Embryonic facial prominence (tissue), 1 donor: ENCODE data around the gene SSNA1.
A peak's percentile ranks its signal among the peaks of the same experiment; 100 is the strongest.

ENCODE experiments used
- DNase-seq: peaks from one replicate; pipeline ENCODE4 v3.0.0-alpha.2; 2016; ENCODE audit errors: extremely low spot score

SSNA1 gene

DNA sequence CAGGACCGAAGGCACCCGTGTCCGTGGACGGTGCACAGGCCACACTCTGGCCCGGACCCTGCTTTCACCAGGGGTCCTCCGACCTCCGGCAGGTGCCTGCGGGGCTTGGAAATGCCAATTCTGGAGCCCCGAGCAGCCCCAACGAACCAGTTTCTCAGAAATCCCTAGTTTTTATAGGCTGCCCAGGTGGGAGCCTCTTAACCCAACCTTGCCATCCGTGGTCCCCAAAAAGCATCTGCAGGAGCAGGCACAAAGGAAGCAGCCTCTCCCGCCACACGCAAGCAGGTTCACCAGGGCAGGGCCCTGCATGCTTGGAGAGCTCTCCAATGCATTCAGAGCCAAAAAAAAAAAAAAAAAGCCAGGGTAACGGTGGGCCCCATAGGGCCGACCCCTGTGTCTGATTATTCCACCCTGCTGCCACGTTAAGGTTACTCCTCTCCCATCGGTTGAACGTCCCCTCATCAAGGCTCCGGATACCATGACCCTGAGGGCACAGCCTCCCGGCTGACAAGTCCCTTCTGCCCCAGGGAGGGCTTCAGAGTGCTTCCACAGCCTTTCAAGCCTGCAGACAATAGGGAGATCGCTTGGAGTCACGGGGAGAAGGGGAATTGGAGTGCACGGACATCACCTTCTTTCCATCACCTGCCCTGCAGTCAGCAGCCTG, 12.9 kb downstream of the SSNA1 start:
- DNase-seq: no peak

DNA sequence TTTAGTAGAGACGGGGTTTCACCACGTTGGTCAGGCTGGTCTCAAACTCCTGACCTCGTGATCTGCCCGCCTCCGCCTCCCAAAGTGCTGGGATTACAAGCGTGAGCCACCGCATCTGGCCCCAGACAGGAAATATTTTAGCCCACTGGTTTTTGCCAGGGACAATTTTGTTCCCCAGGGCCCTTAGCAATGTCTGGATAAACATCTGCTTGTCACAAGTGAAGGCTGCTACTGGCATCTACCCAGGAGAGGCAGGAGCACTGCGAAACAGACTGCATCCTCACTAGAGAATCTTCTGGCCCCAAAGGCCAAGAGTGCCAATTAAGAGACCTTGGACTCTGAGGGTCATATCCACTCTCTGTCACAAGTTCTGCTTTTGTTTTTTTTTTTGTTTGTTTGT, 14.5 kb downstream of the SSNA1 start:
- DNase-seq: no peak

DNA sequence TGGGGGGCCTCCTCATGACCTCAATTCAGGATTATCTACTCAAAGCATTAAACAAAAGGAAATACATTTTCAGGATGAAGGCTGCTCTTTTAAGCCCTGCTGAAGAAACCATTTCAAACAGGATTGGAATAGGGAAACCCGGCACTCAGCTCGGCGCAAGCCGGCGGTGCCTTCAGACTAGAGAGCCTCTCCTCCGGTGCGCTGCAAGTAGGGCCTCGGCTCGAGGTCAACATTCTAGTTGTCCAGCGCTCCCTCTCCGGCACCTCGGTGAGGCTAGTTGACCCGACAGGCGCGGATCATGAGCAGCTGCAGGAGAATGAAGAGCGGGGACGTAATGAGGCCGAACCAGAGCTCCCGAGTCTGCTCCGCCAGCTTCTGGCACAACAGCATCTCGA, 16.3 kb downstream of the SSNA1 start:
- no peak for DNase-seq

DNA sequence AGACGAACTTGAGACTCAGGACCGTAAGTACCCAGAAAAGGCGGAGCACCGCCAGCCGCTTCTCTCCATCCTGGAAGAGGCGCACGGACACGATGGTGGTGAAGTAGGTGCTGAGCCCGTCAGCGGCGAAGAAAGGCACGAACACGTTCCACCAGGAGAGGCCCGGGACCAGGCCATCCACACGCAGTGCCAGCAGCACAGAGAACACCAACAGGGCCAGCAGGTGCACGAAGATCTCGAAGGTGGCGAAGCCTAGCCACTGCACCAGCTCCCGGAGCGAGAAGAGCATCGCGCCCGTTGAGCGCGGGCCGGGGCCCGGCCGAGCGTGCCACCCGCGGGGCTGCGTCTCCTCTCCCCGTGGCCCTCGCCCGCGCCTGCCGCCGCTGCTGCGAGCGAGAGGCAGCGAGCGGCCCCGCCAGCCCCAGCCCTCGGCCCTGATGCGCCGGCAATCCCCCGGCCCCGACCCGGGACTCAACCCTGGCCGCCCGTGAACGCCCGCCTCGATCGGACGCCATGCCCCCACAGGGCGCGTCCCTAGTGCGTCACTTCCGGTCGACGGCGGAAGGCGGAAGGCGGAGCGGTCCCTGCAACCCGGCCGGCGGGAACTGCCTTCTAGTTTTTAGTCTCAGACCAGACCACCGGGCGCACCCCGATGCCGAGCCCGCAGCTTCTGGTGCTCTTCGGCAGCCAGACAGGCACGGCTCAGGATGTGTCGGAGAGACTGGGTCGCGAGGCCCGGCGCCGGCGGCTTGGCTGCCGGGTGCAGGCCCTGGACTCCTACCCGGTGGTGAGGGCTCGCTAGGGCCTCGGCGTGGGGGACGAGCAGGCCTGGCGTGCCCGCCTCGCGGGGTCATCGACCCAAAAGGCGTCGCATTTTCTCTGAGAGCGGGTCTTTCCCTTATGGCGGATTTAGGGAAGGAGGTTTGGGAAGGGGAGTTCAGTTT, 16.9 kb downstream of the SSNA1 start, which contains the start of the genes NDOR1 and TMEM203:
NDOR1 (plus strand) TSS at position 575 of the 944 bp plus-strand sequence; CDS start at position 653, 78 bp downstream.
TMEM203 (minus strand) TSS at position 523 of the 944 bp plus-strand sequence; CDS start at position 289, 234 bp downstream.
- peak; percentile 72 for DNase-seq

DNA sequence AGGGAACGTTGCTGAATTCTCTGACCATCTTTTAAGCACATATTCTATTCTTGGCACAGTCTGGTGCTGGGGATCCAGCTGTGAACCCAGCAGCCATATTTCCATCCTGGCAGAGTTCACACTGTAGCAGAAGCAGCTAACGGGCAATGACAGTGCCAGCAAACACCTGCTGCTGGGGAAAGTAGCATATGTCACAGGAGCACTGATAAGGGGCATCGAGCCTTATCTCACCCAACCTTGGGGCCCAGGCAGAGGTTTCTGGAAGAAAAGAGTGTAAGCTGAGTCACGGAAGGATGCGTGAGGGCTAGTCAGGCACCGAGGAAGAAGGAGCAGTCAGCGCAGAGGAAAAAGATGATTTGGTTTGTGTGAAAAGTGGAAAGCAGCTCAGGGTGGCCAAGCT, 18.1 kb downstream of the SSNA1 start:
- DNase-seq: no peak

DNA sequence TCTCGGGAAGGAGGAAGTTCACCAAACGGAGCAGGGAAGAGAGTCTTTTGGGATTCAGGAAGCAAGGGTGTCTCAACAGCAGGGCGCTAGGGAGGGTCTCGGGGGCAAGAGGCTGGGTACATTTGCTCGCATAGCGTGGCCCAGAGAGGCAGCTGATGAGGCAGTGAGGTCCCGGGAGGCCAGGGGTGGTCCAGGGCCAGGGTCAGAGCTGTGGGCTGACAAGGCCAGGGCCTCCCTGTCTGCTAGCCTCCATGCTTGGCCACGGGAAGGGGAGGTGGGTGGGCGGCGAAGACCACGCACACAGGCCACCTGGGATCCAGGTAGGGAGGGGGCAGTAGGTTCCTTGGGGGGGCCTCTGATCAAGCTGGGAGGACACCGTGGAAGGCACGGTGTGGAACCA, 23.1 kb downstream of the SSNA1 start:
- DNase-seq: no peak

DNA sequence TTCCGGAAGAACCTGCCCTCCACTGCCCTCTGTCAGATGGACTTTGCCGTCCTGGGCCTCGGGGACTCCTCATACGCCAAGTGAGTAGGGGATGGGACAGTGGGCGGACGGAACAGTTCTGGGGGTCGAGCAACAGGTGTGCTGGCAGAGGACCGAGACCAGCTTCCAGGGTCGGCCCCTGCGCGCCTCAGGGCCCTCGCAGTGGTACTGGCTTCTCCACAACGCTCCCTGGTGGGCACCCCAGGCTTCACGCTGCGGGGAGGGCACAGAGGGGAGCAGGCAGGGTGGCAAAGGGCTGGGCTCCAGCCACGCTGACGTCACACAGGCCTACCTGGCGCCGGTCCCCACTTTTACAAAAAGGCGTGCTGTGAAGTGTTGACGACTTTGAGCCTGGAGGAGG, 24.0 kb downstream of the SSNA1 start:
- DNase-seq: no peak

DNA sequence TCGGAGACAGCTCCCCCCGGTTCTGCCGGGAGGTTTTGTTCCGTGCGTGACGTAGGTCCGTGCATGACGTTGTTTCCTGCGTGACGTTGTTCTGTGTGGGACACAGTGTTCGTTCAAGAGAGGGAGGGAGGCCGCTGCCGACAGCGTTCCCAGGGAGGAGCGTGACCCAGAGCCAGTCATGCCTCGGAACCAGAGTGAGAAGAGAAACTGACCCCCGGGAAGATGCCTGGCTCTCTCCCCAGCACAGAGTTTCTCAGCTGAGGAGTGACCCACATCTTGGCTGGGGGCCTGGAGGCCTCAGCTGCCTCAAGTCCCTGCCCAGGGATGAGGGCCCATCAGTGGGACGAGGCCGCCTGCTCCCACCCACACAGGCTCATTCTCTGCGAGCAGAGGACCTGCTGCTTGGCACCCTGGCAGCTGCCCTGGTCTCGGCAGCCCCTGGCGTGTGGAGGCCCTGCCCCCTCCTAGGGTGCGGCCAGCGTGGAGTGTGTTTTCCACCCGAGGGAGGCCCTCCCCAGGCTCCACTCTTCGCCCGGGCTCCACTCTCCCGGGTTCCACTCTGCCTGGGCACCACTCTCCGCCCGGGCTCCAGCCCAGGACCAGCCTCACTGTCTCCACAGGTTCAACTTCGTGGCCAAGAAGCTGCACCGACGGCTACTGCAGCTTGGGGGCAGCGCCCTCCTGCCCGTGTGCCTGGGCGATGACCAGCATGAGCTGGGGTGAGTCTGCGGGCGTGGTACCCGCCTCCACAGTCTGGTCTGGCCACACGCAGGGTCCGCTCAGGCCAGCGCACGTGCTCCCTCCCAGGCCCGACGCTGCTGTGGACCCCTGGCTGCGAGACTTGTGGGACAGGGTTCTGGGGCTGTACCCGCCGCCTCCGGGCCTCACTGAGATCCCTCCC, 24.9 kb downstream of the SSNA1 start:
- no peak for DNase-seq

DNA sequence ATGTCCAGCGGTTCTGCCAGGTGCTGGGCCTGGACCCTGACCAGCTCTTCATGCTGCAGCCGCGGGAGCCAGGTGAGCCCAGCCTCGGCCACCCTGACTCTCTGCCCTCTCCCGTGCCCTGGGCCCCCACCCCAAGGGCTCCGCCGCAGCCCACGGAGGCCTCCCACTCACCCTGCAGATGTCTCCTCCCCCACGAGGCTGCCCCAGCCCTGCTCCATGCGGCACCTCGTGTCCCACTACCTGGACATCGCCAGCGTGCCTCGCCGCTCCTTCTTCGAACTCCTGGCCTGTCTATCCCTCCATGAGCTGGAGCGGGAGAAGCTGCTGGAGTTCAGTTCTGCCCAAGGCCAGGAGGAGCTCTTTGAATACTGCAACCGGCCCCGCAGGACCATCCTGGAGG, 26.1 kb downstream of the SSNA1 start:
- no peak for DNase-seq

DNA sequence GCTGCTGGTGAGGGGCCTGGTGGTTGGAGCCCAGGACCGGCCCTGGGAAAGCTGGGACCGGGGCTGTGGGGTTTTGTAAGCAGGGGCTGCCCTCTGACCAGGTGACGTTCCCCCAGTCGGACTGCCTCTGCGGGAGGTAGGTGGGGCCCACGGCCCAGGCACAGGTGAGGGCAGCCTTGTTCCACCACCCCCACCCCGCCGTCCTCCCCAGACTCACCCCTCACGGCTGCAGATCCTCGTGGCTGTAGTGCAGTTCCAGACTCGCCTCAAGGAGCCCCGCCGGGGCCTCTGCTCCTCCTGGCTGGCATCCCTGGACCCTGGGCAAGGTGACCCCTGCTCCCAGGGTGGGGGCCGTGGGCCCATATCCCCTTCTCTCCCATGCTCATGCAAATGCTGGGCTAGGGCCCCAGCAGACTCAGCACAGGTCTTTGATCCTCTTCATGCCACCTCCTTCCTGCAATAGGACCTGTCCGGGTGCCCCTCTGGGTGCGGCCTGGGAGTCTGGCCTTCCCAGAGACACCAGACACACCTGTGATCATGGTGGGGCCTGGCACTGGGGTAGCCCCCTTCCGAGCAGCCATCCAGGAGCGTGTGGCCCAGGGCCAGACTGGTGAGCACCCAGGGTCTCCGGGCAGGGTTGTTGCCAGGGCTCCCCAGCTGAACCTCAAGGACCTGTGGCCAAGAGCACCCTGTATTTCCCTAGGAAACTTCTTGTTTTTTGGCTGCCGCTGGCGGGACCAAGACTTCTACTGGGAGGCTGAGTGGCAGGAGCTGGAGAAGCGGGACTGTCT, 26.9 kb downstream of the SSNA1 start:
- DNase-seq: no peak

DNA sequence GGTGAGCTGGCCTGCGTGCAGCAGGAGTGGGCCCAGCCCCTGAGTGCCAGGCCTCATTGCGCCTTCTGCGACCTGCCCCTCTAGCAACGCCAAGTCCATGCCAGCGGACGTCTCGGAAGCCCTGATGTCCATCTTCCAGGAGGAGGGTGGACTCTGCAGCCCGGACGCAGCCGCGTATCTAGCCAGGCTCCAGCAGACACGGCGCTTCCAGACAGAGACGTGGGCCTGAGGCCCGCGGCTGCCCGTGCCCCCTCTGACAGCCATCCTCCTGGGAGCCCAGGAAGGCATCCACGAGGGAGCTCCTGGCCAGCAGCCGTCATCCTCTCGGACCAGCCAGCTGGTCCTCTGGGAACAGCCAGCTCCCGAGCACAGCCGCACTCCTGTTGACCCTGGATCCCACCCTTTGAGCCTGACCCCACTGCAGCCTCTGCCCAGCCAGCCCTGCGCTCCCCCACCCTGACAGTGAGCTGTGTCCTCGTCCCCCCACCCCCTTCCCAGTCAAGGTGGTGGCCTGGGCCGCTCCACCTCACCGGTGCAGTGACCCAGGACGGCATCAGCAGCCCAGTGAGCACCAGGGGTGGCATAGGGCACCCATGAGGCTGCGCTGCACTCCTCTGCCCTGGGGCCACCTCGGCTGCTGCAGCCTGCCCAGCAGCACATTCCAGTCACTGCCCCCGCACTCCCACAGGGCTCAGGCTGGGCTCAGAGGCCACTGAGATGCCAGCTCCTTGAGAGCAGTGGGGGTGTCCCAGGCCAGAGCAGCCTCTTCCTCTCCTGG, 27.9 kb downstream of the SSNA1 start:
- DNase-seq: no peak

DNA sequence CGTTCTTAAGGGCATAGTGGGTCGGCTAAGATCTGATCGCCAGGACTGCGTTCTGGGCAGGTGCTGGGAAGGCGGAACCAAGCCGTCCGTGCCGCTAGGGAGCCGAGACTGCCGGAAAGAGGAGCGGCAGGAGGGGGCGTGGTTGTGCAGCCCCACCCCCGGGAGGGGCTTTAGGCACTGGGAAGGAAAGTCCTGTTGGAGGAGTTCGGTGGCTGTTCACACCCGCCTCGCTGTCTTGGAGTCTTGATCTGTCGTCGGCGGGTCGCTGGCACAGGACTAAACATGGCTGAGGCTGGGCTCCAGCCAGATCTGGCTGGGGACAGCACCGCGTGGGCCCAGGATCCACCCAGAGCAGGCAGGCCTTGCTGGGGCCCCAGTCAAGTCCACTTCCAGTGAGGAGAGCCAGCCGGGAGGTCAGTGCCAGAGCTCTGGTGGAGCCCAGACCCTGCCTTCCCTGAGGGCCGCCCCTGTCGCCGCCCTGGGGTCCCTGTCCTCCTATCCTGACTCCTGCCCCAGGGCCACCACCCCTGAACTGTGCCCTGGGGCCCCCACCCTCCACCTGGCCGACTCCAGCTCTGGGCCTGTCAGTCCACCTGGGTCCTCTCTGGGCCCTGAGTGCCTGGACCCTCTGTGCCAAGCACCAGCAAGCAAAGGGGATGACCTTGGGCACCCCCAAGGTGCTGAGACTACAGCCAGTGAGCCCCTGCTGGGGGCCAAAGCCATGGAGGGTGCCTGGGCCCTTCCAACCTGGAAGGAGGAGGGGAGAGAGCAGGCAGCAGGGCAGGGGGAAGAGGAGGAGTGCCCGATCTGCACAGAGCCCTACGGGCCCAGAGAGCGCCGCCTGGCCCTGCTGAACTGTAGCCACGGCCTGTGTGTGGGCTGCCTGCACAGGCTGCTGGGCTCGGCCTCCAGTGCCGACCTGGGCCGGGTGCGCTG, 29.1 kb downstream of the SSNA1 start:
- no peak for DNase-seq

DNA sequence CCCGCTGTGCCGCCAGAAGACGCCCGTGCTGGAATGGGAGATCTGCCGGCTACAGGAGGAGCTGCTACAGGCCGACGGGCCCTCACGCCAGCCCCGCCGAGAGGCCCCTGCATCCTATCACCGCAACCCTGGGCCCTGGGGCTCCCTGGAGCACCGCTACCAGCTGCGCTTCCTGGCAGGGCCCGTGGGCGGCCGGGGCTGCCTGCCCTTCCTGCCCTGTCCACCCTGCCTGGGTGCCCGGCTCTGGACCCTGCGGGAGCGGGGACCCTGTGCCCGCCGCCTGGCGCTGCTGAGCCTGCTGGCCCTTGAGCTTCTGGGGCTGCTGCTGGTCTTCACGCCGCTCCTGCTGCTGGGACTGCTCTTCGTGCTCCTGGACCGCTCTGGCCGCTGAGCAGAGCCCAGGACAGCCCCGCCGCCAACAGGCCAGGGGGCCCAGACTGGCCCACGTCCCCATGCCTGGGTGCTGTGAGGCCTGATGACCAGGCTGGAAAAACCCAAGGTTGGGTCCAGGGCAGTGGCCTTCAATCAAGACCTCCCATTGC, 29.8 kb downstream of the SSNA1 start:
- DNase-seq: no peak

DNA sequence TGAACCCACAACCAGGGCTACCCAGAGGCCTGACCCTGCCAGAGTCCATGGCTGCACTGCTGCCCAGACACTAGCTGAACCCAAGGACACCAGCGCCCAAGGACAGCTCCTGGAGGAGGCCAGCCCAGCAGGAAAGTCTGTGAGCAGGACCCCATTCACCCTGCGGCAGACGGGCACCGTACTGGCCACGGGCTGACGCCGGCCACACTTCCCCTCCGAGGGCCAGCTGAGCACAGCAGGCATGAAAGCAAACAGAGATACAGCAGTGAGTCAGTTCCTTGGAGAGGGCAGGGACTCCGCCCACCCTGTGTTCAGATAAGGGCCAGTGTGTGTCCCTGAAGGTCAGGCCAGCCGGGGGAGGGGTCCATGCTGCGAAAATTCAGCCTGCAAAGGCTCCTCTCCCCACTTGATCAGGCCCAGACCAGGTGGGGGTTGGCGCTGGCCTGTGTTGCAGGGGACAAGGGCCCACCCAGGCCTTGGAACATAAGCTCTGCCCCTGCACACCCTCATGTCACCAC, 30.3 kb downstream of the SSNA1 start:
- no peak for DNase-seq

DNA sequence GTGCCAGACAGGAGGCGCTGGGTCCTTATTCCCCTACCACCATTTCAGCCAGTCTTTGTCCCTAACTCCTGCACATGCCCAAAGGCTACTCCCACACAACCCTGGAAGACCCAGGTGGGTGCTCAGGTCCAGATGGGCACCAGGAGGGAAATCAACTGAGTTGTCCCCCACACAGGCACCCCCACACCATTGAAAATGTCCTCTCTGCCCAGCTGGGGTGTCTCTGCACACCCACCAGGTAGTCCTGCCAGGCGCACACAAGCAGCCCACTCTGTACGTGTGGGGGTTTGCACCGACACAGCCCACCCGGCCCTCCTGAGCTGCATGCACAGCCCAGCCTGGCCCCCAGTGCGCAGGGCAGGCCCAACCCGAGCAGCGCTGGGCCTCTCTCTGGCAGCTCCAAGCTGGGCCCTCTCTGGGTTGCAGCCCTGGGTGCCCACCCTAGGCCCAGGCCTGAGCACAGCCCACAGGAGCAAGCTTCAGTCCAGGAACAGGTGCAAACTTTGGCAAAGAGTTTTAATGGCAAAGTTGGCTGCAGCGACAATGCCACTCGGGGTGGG, 31.4 kb downstream of the SSNA1 start:
- no peak for DNase-seq

DNA sequence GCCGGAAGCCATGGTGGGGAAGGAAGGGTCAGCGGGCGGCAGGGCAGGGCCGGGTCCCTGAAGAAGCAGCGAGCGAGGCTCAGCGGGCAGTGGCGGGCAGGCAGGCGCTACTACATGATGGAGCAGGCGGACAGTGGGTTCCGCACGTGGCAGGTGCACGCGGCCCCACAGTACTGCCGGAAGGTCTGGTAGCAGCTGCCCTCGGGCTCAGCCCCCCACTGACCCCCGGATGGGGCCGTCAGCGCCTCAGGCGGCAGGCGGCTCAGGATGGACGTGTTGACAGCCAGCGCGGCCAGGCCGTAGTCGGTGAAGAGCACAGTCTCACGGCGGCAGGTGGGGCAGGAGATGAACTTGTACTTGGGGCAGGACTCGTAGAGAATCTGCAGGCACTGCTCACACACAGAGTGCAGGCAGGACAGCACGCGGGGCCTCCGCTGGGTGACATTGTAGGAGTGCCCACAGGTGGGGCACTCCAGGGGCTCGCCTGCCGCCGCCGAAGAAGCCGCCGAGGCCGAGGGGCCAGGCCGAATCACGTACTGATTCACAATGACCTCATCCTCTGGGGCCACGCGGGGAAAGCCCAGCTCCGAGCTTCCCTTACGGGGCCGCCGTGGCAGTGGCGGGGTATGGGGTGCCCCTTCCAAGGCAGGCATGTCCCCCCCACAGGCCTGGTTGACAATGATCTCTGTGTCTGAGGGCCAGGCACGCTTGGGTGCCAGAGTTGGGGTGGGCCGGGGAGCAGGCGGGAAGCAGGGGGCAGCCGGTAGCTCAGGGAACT, 32.0 kb downstream of the SSNA1 start:
- DNase-seq: no peak

DNA sequence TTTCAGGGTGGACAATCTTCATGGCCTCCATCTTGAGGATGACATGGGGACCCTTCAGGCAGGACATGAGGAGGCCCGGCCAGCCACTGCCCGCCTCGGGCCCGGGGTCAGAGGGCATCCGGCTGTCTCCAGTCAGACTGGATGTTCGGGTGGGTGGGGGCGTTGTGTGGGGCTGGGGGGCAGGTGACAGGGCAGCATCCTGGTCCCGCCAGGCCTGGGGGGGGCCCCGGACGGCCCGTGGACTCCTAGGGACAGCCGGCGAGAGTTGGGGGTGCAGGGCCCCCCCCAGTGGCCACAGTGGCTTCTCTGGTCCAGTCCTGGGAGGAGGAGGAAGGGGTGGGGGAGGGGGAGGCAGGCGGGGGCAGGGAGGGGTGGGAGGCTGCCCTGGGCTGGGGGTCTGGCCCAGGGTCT, 32.6 kb downstream of the SSNA1 start:
- no peak for DNase-seq
